K562 (cell line): Measurements from ENCODE around the gene ALDH6A1. TPM values are rescaled to one million over a fixed set of nuclear protein-coding genes. Genes with fewer than 3 reads are reported as not detected.

ENCODE experiments used
- ATAC-seq: fragments of 200-7000 bp; cut with Tn5 transposase; 3 replicates; pipeline ENCODE4 v1.9.1; 2020; ENCODE audit warnings: moderate library complexity
- BruUV-seq: library from RNA; stranded (reverse); fragments of 400-500 nt; replicated peaks from 2 replicates; lab custom pipeline; 2021; lab: Mats Ljungman, UMichigan
- CTCF ChIA-PET: fragments of 300-600 bp; formaldehyde crosslinking; extraction: SDS; loops from one replicate; lab custom pipeline; 2021; ENCODE audit warnings: low intra/inter-chr PET ratio; lab: Yijun Ruan, JAX
- POLR2A ChIA-PET: fragments of 300-600, 350-650 bp; sonication (Branson Sonifier 250); formaldehyde crosslinking; extraction: SDS; loops from one replicate; lab custom pipeline; 2021; ENCODE audit warnings: antibody characterized with exemption, inconsistent platforms; lab: Yijun Ruan, JAX
- DNase-seq, 4 experiments: peaks; one replicate each; pipeline versions ENCODE4 v3.0.0 to v3.0.0-alpha.2; 2011 to 2018; ENCODE audit warnings: low spot score in 3 of 4, mixed read lengths in 3 of 4; ENCODE audit errors: extremely low read depth in 1 of 4
- FAIRE-seq: peaks from 2 replicates; lab custom pipeline; 2011; peaks lifted over from hg19 to GRCh38; lab: Jason Lieb, UNC
- H2AFZ ChIP-seq: 2 replicates; pipeline ENCODE4 v1.6.0; 2011; ENCODE audit warnings: low read depth, low read length, control low read depth, inconsistent platforms
- H3K27ac ChIP-seq: fragments of 200-600 bp; 3 replicates; pipeline ENCODE4 v1.8.0; 2011; ENCODE audit warnings: low read depth, mild to moderate bottlenecking, control low read depth, inconsistent platforms, low read length, moderate library complexity, mixed read lengths; ENCODE audit errors: extremely low read depth
- H3K27me3 ChIP-seq, 2 experiments: fragments of 300-600 bp in 1 of 2; 2 replicates in 1 of 2; 3 replicates in 1 of 2; pipeline versions ENCODE4 v1.6.0 to v1.8.0; 2011; ENCODE audit warnings: inconsistent platforms in 2 of 2, low read length in 2 of 2, mild to moderate bottlenecking in 1 of 2, mixed read lengths in 1 of 2, moderate library complexity in 1 of 2; ENCODE audit not compliant: control insufficient read depth in 2 of 2, insufficient read depth in 2 of 2
- H3K36me3 ChIP-seq: fragments of 300-600 bp; 3 replicates; pipeline ENCODE4 v1.8.0; 2011; ENCODE audit warnings: mild to moderate bottlenecking, low read length, inconsistent platforms; ENCODE audit not compliant: control insufficient read depth, insufficient read depth
- H3K4me1 ChIP-seq, 2 experiments: fragments of 200-600 bp in 1 of 2; replicated peaks in 1 of 2; 2 replicates in 1 of 2; 3 replicates in 1 of 2; pipeline versions ENCODE4 v1.5.1 to v1.8.0; 2011; ENCODE audit warnings: inconsistent platforms in 2 of 2, low read length in 2 of 2, mild to moderate bottlenecking in 1 of 2, mixed read lengths in 1 of 2, moderate library complexity in 1 of 2; ENCODE audit not compliant: control insufficient read depth in 2 of 2, insufficient read depth in 2 of 2
- H3K4me2 ChIP-seq: 2 replicates; pipeline ENCODE4 v1.6.1; 2011; ENCODE audit warnings: low read length, control low read depth, inconsistent platforms, mixed read lengths; ENCODE audit not compliant: insufficient read depth
- H3K4me3 ChIP-seq: fragments of 200-600 bp; sonication (generic), shearing (Covaris generic); 2 replicates; pipeline ENCODE4 v1.5.1; 2016; ENCODE audit warnings: control low read depth, inconsistent platforms
- H3K79me2 ChIP-seq: fragments of 200-600 bp; 3 replicates; pipeline ENCODE4 v1.8.0; 2011; ENCODE audit warnings: low read length, inconsistent platforms; ENCODE audit not compliant: control insufficient read depth, insufficient read depth
- H3K9ac ChIP-seq, 2 experiments: 2 replicates each; pipeline versions ENCODE4 v1.6.0 to v1.6.1; 2011; ENCODE audit warnings: low read depth in 2 of 2, low read length in 2 of 2, control low read depth in 1 of 2, inconsistent platforms in 1 of 2, mild to moderate bottlenecking in 1 of 2, mixed read lengths in 1 of 2; ENCODE audit not compliant: insufficient read depth in 1 of 2
- H3K9me1 ChIP-seq: one replicate; pipeline ENCODE4 v1.6.0; 2011; ENCODE audit warnings: inconsistent platforms, mild to moderate bottlenecking, low read length, moderate library complexity; ENCODE audit not compliant: control insufficient read depth, insufficient read depth
- H3K9me3 ChIP-seq: replicated peaks from 2 replicates; pipeline ENCODE4 v1.5.1; 2011; ENCODE audit warnings: low read depth, low read length, inconsistent platforms; ENCODE audit not compliant: control insufficient read depth, insufficient read depth
- H4K20me1 ChIP-seq: replicated peaks from 2 replicates; pipeline ENCODE4 v1.6.1; 2011; ENCODE audit warnings: low read length, inconsistent platforms, mixed read lengths; ENCODE audit not compliant: control insufficient read depth, insufficient read depth
- CREB1 ChIP-seq, 2 experiments: sonication (generic) in 1 of 2; formaldehyde crosslinking in 1 of 2; IDR thresholded peaks; 2 replicates each; pipeline versions ENCODE4 v1.6.1 to v1.8.0; 2012 to 2022; ENCODE audit warnings: inconsistent platforms in 1 of 2, mild to moderate bottlenecking in 1 of 2, missing genetic modification reagents in 1 of 2, moderate library complexity in 1 of 2
- CTCF ChIP-seq, 3 experiments: IDR thresholded peaks in 2 of 3; conservative IDR thresholded peaks in 1 of 3; 2 replicates each; pipeline ENCODE4 v1.5.1; 2011 to 2012; ENCODE audit warnings: low read length in 3 of 3, mild to moderate bottlenecking in 3 of 3, control low read depth in 2 of 3, improper control_type of control experiment in 1 of 3, inconsistent platforms in 1 of 3, low read depth in 1 of 3, mixed read lengths in 1 of 3, moderate library complexity in 1 of 3; ENCODE audit not compliant: insufficient read depth in 2 of 3
- ZNF695 ChIP-seq: fragments of 450-650 bp; formaldehyde crosslinking; IDR thresholded peaks from 2 replicates; pipeline ENCODE4 v1.4.0; 2020; ENCODE audit warnings: mild to moderate bottlenecking, moderate library complexity
- WGBS: fragments of 100-300 bp; shearing (Covaris generic); methylation state at CpG from one replicate; pipeline ENCODE4 v1.1.6; 2016; ENCODE audit warnings: low coverage, mixed read lengths; ENCODE audit not compliant: insufficient coverage; ENCODE audit errors: missing lambda C conversion rate; 5-methylcytosine and 5-hydroxymethylcytosine counted together
- in situ Hi-C: fragments of 300-500 bp; cut with MboI; formaldehyde crosslinking; loops from 4 replicates; pipeline ENCODE4 v1.15.0; 2018; ENCODE audit warnings: inconsistent platforms, mixed read lengths
- intact Hi-C: fragments of 100-400 bp; cut with micrococcal nuclease; formaldehyde crosslinking; loops from 2 replicates; pipeline ENCODE4 v1.14.2; 2022
- polyA plus RNA-seq, 8 experiments: library from polyadenylated mRNA; depleted of rRNA in 4 of 8; stranded (reverse) in 5 of 8; unstranded in 3 of 8; fragments of >200 nt; fragmentation: Nextera tagmentation in 2 of 8; fragmentation: Illumina TruSeq in 1 of 8; extraction: Ambion mirVana in 2 of 8; extraction: Trizol in 1 of 8; gene quantifications; 2 replicates each; pipeline versions ENCODE4 v1.2.1 to v1.2.3, GENCODE V29; 2011 to 2014; ENCODE audit warnings: inconsistent platforms in 1 of 8, missing spikeins in 1 of 8
- total RNA-seq, 7 experiments: library from RNA; depleted of rRNA in 6 of 7; stranded (reverse); fragments of >200 nt in 6 of 7; fragmentation: Illumina TruSeq in 2 of 7; extraction: Trizol in 2 of 7; gene quantifications; 2 replicates each; pipeline versions ENCODE4 v1.2.1 to v1.2.3, GENCODE V29; 2011 to 2021; ENCODE audit warnings: low replicate concordance in 1 of 7

Gene ALDH6A1
- total and polyA plus RNA-seq, 9 of the 15 experiments (the other 6 are each of a cell fraction or from before 2014, with no cell fraction given): 3.1 to 11.5 (median 4.6) TPM

GRCh38 chr14:74042296-74042695 lies 42.0 kb downstream of the ALDH6A1 start:
- no peak overlapping the region for H3K9ac ChIP-seq
- H3K9me1 ChIP-seq: no peaks in the 10 kb centered on the region
- ATAC-seq (no peak), FAIRE-seq (no peak), DNase-seq (no peak)
- H3K27ac ChIP-seq: no peak overlapping the region; the same call in 2 of the 3 replicates
- no peaks in the 10 kb centered on the region for H3K36me3 ChIP-seq
- intact Hi-C loops: no loop called here
- ChIA-PET POLR2A (no interaction called here), CTCF (no interaction called here)
- H3K4me3 ChIP-seq: no peak overlapping the region
- H3K79me2 ChIP-seq: no peaks in the 10 kb centered on the region
- H4K20me1 ChIP-seq: no peaks in the 10 kb centered on the region
- H3K27me3 ChIP-seq: no peaks in the 10 kb centered on the region
- no peak overlapping the region; the same call in 1 of the 2 replicates for H2AFZ ChIP-seq
- no TSS peak for BruUV-seq
- WGBS: 21% methylated on average over 2 of the region's 2 CpGs
- H3K9me3 ChIP-seq: no peaks in the 10 kb centered on the region
- 0 out of 5 replicates have a peak, but pooled peaks cover 0 to 2% of the 10 kb centered on the region in 2 experiments for H3K4me1 ChIP-seq
- in situ Hi-C loops: no loop called here
- TF ChIP-seq ZNF695 (CRISPR knock-in tag) (no peak), CTCF (IDR thresholded peaks at IDR 0.05 in 2 of 3, conservative IDR thresholded peaks at IDR 0.05 in 1 of 3; ENCODE audit: insufficient read depth in 2 of 3, low read depth in 1 of 3, low read length in 3 of 3) (no peak), CREB1 (IDR thresholded peaks at IDR 0.05) (no peak), CREB1 (CRISPR knock-in tag; IDR thresholded peaks at IDR 0.05) (no peak)
- no peak overlapping the region for H3K4me2 ChIP-seq
